Progenitor cell of endocrine pancreas (in vitro differentiated cells): Measurements from ENCODE around the gene PALLD. TPM values are rescaled to one million over a fixed set of nuclear protein-coding genes. Genes with fewer than 3 reads are reported as not detected.

Experiments
- DNase-seq: peaks from one replicate; pipeline ENCODE4 v3.0.0; 2021; ENCODE audit warnings: low spot score; ENCODE audit not compliant: unreplicated experiment
- H3K27ac Mint-ChIP-seq: 2 replicates; pipeline ENCODE4 v1.8.0; 2021; ENCODE audit warnings: mild to moderate bottlenecking, moderate library complexity, mixed read lengths
- H3K27me3 Mint-ChIP-seq: 2 replicates; pipeline ENCODE4 v1.8.0; 2021; ENCODE audit warnings: mixed read lengths
- H3K36me3 Mint-ChIP-seq: 2 replicates; pipeline ENCODE4 v1.8.0; 2022; ENCODE audit warnings: mixed read lengths; ENCODE audit not compliant: insufficient read depth
- H3K4me1 Mint-ChIP-seq: 2 replicates; pipeline ENCODE4 v1.8.0; 2021; ENCODE audit warnings: low read depth, mixed read lengths
- H3K4me3 Mint-ChIP-seq: 2 replicates; pipeline ENCODE4 v1.8.0; 2021; ENCODE audit warnings: low read depth, mild to moderate bottlenecking, moderate library complexity, mixed read lengths
- H3K9me3 Mint-ChIP-seq: 2 replicates; pipeline ENCODE4 v1.8.0; 2021; ENCODE audit warnings: low read depth, mixed read lengths
- CTCF ChIP-seq: fragments of 200-600 bp; sonication (generic); IDR thresholded peaks from one replicate; pipeline ENCODE4 v1.5.0; 2021; ENCODE audit warnings: antibody characterized with exemption, mild to moderate bottlenecking; ENCODE audit not compliant: unreplicated experiment
- total RNA-seq: library from RNA; stranded (reverse); gene quantifications from 2 replicates; pipeline ENCODE4 v1.2.1, GENCODE V29; 2021

Gene PALLD
- total RNA-seq, 1 donor from 2014 or later: 43.2 TPM

GRCh38 chr4:168852933-168853713 lies 356.3 kb downstream of the PALLD start:
- no peak for TF ChIP-seq CTCF
- no peak for DNase-seq
- H3K4me3 Mint-ChIP-seq: no peak overlapping the region
- peaks cover 17% of the 10 kb centered on the region for H3K36me3 Mint-ChIP-seq
- H3K4me1 Mint-ChIP-seq: peaks cover 30% of the 10 kb centered on the region
- H3K9me3 Mint-ChIP-seq: peaks cover 7% of the 10 kb centered on the region
- H3K27me3 Mint-ChIP-seq: no peaks in the 10 kb centered on the region
- peak overlapping the region; percentile 14 for H3K27ac Mint-ChIP-seq

GRCh38 chr4:168853770-168854169 lies 356.9 kb downstream of the PALLD start:
- Mint-ChIP-seq H3K4me1 (peaks cover 24% of the 10 kb centered on the region), H3K36me3 (peaks cover 17% of the 10 kb centered on the region), H3K4me3 (no peak overlapping the region), H3K27me3 (no peaks in the 10 kb centered on the region), H3K27ac (no peak overlapping the region), H3K9me3 (peaks cover 7% of the 10 kb centered on the region)
- TF ChIP-seq CTCF: no peak
- no peak for DNase-seq

- DNase-seq: no peak
- Mint-ChIP-seq H3K27me3 (no peaks in the 10 kb centered on the region), H3K4me1 (peaks cover 17% of the 10 kb centered on the region), H3K9me3 (peaks cover 7% of the 10 kb centered on the region), H3K36me3 (peaks cover 17% of the 10 kb centered on the region), H3K4me3 (no peak overlapping the region), H3K27ac (no peak overlapping the region)
- TF ChIP-seq CTCF: no peak
Observed at GRCh38 chr4:168854350-168854921, 357.6 kb downstream of the PALLD start.

- Mint-ChIP-seq H3K9me3 (peaks cover 7% of the 10 kb centered on the region), H3K36me3 (peaks cover 14% of the 10 kb centered on the region), H3K4me1 (peaks cover 7% of the 10 kb centered on the region), H3K27me3 (no peaks in the 10 kb centered on the region), H3K27ac (no peak overlapping the region), H3K4me3 (no peak overlapping the region)
- TF ChIP-seq CTCF: no peak
- DNase-seq: no peak
Observed at GRCh38 chr4:168856312-168856711, 359.5 kb downstream of the PALLD start.

- H3K4me1 Mint-ChIP-seq: peaks cover 7% of the 10 kb centered on the region
- no peak overlapping the region for H3K4me3 Mint-ChIP-seq
- H3K9me3 Mint-ChIP-seq: peaks cover 7% of the 10 kb centered on the region
- peaks cover 14% of the 10 kb centered on the region for H3K36me3 Mint-ChIP-seq
- H3K27me3 Mint-ChIP-seq: no peaks in the 10 kb centered on the region
- TF ChIP-seq CTCF: no peak
- DNase-seq: no peak
- H3K27ac Mint-ChIP-seq: peak overlapping the region; percentile 35
Observed at GRCh38 chr4:168857009-168857408, 360.2 kb downstream of the PALLD start.
